ENCODE data around the gene CDCA4. TPM values are rescaled to one million over a fixed set of nuclear protein-coding genes. Genes with fewer than 3 reads are reported as not detected.

CDCA4 gene
- total RNA-seq, 1 experiment from 2014 or later, result 57.7 TPM

DNA sequence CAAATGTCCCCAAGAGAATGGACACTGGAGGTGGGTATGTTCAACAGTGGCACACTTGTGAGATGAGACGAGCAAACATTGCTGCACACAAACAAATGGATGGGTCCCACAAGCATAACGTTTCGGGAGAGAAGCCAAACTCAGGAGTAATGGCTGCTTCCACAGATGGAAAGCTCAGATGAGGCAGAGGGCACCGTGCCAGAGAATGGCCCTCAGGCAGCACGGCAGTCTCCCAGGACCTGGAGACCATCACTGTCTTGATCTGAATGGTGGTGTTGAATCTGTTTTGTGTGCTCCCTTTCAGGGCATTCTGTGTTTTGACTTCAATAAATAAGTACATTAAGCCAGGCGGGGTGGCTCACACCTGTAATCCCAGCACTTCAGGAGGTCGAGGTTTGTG lies 8.5 kb upstream of the CDCA4 start:
- DNase-seq, result no peak

More for the DNA sequence above, 8.5 kb upstream of the CDCA4 start:
- H3K79me1 ChIP-seq (ENCODE audit: insufficient read depth, low read depth, low read length, poor library complexity, severe bottlenecking), result no peaks in the 10 kb centered on the region
- H3K79me2 ChIP-seq (ENCODE audit: insufficient read depth, low read length), result no peaks in the 10 kb centered on the region
- no peak overlapping the region for H2BK20ac ChIP-seq (ENCODE audit: low read depth, low read length, poor library complexity, severe bottlenecking)
- no peaks in the 10 kb centered on the region for H3K9me3 ChIP-seq (ENCODE audit: control insufficient read depth, low read depth, low read length)
- peaks cover 10 to 15% of the 10 kb centered on the region in 2 experiments for H3K4me1 Mint-ChIP-seq
- no peaks in the 10 kb centered on the region; a peak in 1 of 5 replicates for H3K9me3 Mint-ChIP-seq
- no peaks in the 10 kb centered on the region for H3K36me3 Mint-ChIP-seq (ENCODE audit: insufficient read depth in 1 of 3, low read depth in 3 of 3)
- H3K27ac ChIP-seq (ENCODE audit: insufficient read length, low read depth, low read length), result no peak overlapping the region
- no peak overlapping the region for H3K4ac ChIP-seq (ENCODE audit: low read depth, low read length)
- no peak overlapping the region for H2AK5ac ChIP-seq (ENCODE audit: insufficient read length, low read length)
- H2BK120ac ChIP-seq (ENCODE audit: low read depth, low read length, poor library complexity, severe bottlenecking), result no peak overlapping the region
- no peaks in the 10 kb centered on the region for H4K20me1 ChIP-seq (ENCODE audit: control insufficient read depth, insufficient read depth, insufficient read length)
- TF ChIP-seq, protein P1, sequence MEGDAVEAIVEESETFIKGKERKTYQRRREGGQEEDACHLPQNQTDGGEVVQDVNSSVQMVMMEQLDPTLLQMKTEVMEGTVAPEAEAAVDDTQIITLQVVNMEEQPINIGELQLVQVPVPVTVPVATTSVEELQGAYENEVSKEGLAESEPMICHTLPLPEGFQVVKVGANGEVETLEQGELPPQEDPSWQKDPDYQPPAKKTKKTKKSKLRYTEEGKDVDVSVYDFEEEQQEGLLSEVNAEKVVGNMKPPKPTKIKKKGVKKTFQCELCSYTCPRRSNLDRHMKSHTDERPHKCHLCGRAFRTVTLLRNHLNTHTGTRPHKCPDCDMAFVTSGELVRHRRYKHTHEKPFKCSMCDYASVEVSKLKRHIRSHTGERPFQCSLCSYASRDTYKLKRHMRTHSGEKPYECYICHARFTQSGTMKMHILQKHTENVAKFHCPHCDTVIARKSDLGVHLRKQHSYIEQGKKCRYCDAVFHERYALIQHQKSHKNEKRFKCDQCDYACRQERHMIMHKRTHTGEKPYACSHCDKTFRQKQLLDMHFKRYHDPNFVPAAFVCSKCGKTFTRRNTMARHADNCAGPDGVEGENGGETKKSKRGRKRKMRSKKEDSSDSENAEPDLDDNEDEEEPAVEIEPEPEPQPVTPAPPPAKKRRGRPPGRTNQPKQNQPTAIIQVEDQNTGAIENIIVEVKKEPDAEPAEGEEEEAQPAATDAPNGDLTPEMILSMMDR (conservative IDR thresholded peaks at IDR 0.05), result no peak
- no peak overlapping the region for H3T11ph ChIP-seq (ENCODE audit: low read length)
- no peak overlapping the region for H4K8ac ChIP-seq (replicated peaks; ENCODE audit: insufficient read length, low read depth, low read length)
- H3K23ac ChIP-seq (ENCODE audit: insufficient read length, low read depth, low read length), result no peak overlapping the region
- no peak overlapping the region for H2BK5ac ChIP-seq (ENCODE audit: insufficient read length, low read length)
- H3K27ac Mint-ChIP-seq, result no peak overlapping the region
- H2BK12ac ChIP-seq (ENCODE audit: insufficient read length, low read depth, low read length), result no peak overlapping the region
- peaks cover 56% of the 10 kb centered on the region for H3K27me3 Mint-ChIP-seq (ENCODE audit: low read depth)
- no peak overlapping the region for H4K91ac ChIP-seq (ENCODE audit: insufficient read length, low read depth, low read length)
- H2BK15ac ChIP-seq (ENCODE audit: low read depth, low read length), result no peak overlapping the region
- H3K18ac ChIP-seq (ENCODE audit: insufficient read length, low read depth, low read length), result no peak overlapping the region
- H3K27me3 ChIP-seq (ENCODE audit: insufficient read depth, low read length), result peaks cover 3% of the 10 kb centered on the region; the same call in 1 of the 2 replicates
- H3K9ac ChIP-seq (ENCODE audit: extremely low read depth, insufficient read length, low read length), result no peak overlapping the region
- H3K56ac ChIP-seq (ENCODE audit: insufficient read length, low read depth, low read length), result no peak overlapping the region
- H4K5ac ChIP-seq (ENCODE audit: insufficient read length, low read depth, low read length), result no peak overlapping the region
- H3K4me1 ChIP-seq (ENCODE audit: insufficient read depth, low read length), result no peaks in the 10 kb centered on the region; the same call in 1 of the 2 replicates
- no peak overlapping the region for H3K4me2 ChIP-seq (ENCODE audit: insufficient read depth, insufficient read length, low read length)
- no CpG with 5 or more reads among the region's 7 CpGs for WGBS (ENCODE audit: extremely low coverage, insufficient read length, low lambda C conversion rate)
- no peaks in the 10 kb centered on the region for H3K23me2 ChIP-seq (ENCODE audit: insufficient read length, low read depth, low read length, poor library complexity, severe bottlenecking)
- no peak overlapping the region for H3K14ac ChIP-seq (ENCODE audit: insufficient read depth, low read length)
- no peak overlapping the region for H2AFZ ChIP-seq (ENCODE audit: low read length)
- H3K4me3 Mint-ChIP-seq, result no peak overlapping the region
